Measurements from ENCODE around the gene MTURN. TPM values are rescaled to one million over a fixed set of nuclear protein-coding genes. Genes with fewer than 3 reads are reported as not detected.

MTURN gene
- total RNA-seq, 1 donor from 2014 or later: 21.1 TPM

DNA sequence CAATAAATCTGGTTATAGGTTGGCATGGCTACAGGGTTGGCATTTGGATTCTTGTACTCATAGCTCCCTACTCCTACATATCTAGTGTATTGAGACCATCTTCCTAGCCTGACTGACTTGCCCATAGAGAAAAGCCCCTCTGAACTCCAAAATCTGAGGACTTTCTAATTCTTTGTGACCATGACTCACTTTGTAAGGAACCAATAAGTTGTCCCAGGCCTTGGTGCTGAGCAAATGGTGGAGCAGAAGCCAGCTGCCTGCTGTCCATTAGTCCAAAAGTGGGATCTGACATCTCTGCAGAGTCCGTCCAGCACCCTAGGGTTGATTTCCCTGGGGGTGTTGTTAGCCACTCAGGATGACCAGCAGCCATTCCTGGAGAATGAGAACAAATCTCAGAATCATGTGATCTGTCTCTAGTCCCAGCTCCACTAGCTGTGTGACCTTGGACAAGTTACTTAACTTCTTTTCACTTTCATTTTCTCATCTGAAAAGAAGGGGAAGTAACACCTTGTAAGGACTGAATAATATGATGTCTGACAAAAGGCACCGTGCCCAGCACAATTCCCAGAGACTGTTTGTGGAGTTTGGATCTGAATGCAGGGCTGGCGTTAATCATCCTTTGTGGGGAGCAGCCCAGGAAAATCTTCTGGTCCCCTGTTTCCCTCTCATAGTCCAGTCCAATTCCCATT, 44.1 kb downstream of the MTURN start:
- Histone ChIP-seq H3K27me3 (ENCODE audit: control insufficient read depth, insufficient read depth, low read length) (no peaks in the 10 kb centered on the region), H3K36me3 (ENCODE audit: control insufficient read depth, insufficient read depth, low read length) (no peaks in the 10 kb centered on the region), H3K4me3 (ENCODE audit: low read depth, low read length) (no peak overlapping the region)
- no peak for DNase-seq (ENCODE audit: low read depth)
- TF ChIP-seq, protein P1, sequence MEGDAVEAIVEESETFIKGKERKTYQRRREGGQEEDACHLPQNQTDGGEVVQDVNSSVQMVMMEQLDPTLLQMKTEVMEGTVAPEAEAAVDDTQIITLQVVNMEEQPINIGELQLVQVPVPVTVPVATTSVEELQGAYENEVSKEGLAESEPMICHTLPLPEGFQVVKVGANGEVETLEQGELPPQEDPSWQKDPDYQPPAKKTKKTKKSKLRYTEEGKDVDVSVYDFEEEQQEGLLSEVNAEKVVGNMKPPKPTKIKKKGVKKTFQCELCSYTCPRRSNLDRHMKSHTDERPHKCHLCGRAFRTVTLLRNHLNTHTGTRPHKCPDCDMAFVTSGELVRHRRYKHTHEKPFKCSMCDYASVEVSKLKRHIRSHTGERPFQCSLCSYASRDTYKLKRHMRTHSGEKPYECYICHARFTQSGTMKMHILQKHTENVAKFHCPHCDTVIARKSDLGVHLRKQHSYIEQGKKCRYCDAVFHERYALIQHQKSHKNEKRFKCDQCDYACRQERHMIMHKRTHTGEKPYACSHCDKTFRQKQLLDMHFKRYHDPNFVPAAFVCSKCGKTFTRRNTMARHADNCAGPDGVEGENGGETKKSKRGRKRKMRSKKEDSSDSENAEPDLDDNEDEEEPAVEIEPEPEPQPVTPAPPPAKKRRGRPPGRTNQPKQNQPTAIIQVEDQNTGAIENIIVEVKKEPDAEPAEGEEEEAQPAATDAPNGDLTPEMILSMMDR (IDR thresholded peaks at IDR 0.05; ENCODE audit: insufficient read depth, low read length, poor library complexity, severe bottlenecking): no peak

DNA sequence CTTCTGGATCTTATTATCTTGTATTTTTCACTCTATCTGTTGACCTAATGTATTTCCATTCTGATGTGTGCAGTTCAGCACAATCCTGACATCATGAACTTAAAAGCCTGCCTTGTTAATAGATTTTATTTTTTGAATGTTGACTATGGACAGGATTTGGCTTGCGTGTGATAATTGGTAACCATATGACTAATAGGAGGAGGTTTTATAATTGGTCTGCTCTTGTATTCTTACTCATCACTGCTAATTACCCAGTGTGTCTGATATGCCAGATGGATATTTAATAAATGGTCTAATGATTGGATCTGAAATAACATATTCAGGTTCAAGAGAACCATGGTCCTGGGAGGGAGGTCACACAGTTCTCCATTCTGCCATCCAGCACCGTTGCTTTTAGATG, 45.9 kb downstream of the MTURN start:
- Histone ChIP-seq H3K36me3 (ENCODE audit: control insufficient read depth, insufficient read depth, low read length) (no peaks in the 10 kb centered on the region), H3K27me3 (ENCODE audit: control insufficient read depth, insufficient read depth, low read length) (no peaks in the 10 kb centered on the region), H3K4me3 (ENCODE audit: low read depth, low read length) (no peak overlapping the region)
- DNase-seq (ENCODE audit: low read depth): no peak
- TF ChIP-seq, protein P1 (IDR thresholded peaks at IDR 0.05; ENCODE audit: insufficient read depth, low read length, poor library complexity, severe bottlenecking): no peak

DNA sequence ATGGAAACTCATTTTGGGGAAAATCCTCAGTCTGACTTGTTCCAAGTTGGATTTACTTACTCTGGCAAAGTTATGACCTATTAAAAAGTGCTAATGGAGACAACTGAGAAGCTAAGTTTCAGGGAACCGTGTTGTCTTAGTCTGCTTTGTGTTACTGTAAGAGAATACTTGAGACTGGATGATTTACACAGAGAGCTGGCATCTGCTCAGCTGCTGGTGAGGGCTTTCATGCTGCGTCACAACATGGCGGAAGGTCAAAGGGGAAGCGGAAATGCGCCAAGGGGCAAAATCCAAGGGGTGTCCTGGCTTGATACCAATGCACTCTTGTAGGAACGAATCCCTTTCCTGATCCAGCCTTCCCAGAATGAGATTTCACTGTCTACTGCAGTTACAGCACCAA, 46.4 kb downstream of the MTURN start:
- Histone ChIP-seq H3K27me3 (ENCODE audit: control insufficient read depth, insufficient read depth, low read length) (no peaks in the 10 kb centered on the region), H3K4me3 (ENCODE audit: low read depth, low read length) (no peak overlapping the region), H3K36me3 (ENCODE audit: control insufficient read depth, insufficient read depth, low read length) (no peaks in the 10 kb centered on the region)
- TF ChIP-seq, protein P1 (IDR thresholded peaks at IDR 0.05; ENCODE audit: insufficient read depth, low read length, poor library complexity, severe bottlenecking): no peak
- DNase-seq (ENCODE audit: low read depth): no peak

DNA sequence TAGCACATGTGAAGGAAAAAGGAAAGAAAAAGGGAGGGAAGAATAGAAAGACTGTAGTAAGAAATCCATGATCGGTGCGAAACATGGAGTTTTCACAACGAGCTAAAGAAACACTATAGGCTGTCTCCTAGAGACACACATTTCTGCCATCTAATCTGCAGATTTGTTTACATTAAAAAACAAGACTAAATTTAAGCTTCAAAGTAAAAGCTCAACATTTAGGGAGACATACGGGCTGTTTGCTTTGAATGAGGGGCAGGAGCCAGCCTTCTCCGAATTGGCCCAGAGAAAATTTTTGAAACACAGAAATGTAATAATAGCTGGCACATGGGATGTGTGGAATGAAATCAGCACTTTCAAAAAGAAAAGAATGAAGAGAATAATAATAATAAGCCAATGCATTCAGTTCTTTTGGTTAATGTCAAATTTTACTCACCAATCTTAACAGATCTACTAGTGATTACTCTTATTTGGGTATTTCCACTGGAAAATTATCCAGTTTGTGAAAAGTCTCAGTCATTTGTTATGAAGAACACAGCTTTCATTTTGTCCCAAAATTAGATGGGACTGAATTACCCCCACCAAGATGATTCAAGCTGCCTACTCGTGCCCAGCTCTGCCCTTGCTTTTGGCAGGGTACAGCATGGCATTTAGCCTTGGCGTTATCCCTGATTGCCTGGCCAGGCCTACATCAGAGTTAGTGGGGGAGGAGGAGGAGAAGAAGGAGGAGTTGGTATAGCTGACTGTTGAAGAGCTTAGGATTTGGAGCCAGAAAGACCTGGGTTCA, 47.1 kb downstream of the MTURN start:
- DNase-seq (ENCODE audit: low read depth): no peak
- TF ChIP-seq, protein P1 (IDR thresholded peaks at IDR 0.05; ENCODE audit: insufficient read depth, low read length, poor library complexity, severe bottlenecking): no peak
- Histone ChIP-seq H3K36me3 (ENCODE audit: control insufficient read depth, insufficient read depth, low read length) (no peaks in the 10 kb centered on the region), H3K27me3 (ENCODE audit: control insufficient read depth, insufficient read depth, low read length) (no peaks in the 10 kb centered on the region), H3K4me3 (ENCODE audit: low read depth, low read length) (no peak overlapping the region)

DNA sequence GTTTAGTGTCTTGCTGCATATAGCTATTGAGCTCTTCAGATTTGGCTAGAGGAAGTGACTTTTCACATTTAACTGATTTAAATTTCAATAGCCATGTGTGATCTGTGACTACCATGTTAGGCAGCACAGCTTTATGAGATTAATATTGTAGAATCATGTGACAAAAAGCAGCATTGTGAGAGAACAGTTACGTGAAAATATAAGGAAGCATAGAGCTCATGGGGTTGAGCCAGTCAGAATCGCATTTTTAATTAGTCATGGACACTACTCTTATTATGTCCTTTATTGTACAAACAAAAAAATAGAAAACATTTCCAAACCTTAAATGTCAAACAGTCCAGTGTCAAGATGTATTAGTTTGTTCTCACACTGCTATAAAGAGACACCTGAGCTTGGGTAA, 48.0 kb downstream of the MTURN start:
- no peak overlapping the region for H3K4me3 ChIP-seq (ENCODE audit: low read depth, low read length)
- H3K27me3 ChIP-seq (ENCODE audit: control insufficient read depth, insufficient read depth, low read length): no peaks in the 10 kb centered on the region
- TF ChIP-seq, protein P1 (IDR thresholded peaks at IDR 0.05; ENCODE audit: insufficient read depth, low read length, poor library complexity, severe bottlenecking): no peak
- no peak for DNase-seq (ENCODE audit: low read depth)
- no peaks in the 10 kb centered on the region for H3K36me3 ChIP-seq (ENCODE audit: control insufficient read depth, insufficient read depth, low read length)

Measured in kidney epithelial cell (primary cell).